Stimulated activated memory B cell treated with anti-CD40 and anti-IgM and Interleukin-4, amounts not matched to agents 10 μg/mL and 1 μg/mL and 100 μg/mL, for 72 hours (primary cell): ENCODE data around the gene RTL1.

Experiments used
- ATAC-seq: fragments of 150-1000 bp; cut with Tn5 transposase; 2 replicates; pipeline ENCODE4 v1.10.0; 2021
- H3K27ac Mint-ChIP-seq: one replicate; pipeline ENCODE4 v1.8.0; 2022; ENCODE audit warnings: mild to moderate bottlenecking, mixed read lengths
- H3K27me3 Mint-ChIP-seq: one replicate; pipeline ENCODE4 v1.8.0; 2022; ENCODE audit warnings: mixed read lengths
- H3K36me3 Mint-ChIP-seq: one replicate; pipeline ENCODE4 v1.8.0; 2022; ENCODE audit warnings: mixed read lengths
- H3K4me1 Mint-ChIP-seq: one replicate; pipeline ENCODE4 v1.8.0; 2022; ENCODE audit warnings: mixed read lengths
- H3K4me3 Mint-ChIP-seq: one replicate; pipeline ENCODE4 v1.8.0; 2022; ENCODE audit warnings: mild to moderate bottlenecking, moderate library complexity, mixed read lengths
- H3K9me3 Mint-ChIP-seq: one replicate; pipeline ENCODE4 v1.8.0; 2022; ENCODE audit warnings: mixed read lengths

RTL1 gene

GRCh38 chr14:100890061-100890850, 13.3 kb downstream of the RTL1 start:
- Mint-ChIP-seq H3K27me3 (no peaks in the 10 kb centered on the region), H3K4me3 (no peak overlapping the region), H3K27ac (no peak overlapping the region), H3K4me1 (no peaks in the 10 kb centered on the region), H3K9me3 (peaks cover 2% of the 10 kb centered on the region), H3K36me3 (no peaks in the 10 kb centered on the region)
- ATAC-seq: no peak

GRCh38 chr14:100889641-100890040, 13.9 kb downstream of the RTL1 start:
- Mint-ChIP-seq H3K36me3 (no peaks in the 10 kb centered on the region), H3K9me3 (peaks cover 2% of the 10 kb centered on the region), H3K4me1 (no peaks in the 10 kb centered on the region), H3K27me3 (no peaks in the 10 kb centered on the region), H3K27ac (no peak overlapping the region), H3K4me3 (no peak overlapping the region)
- no peak for ATAC-seq

- H3K4me3 Mint-ChIP-seq: no peak overlapping the region
- ATAC-seq: no peak
Measured at GRCh38 chr14:100888789-100889315, 14.7 kb downstream of the RTL1 start.

GRCh38 chr14:100887728-100888335, 15.7 kb downstream of the RTL1 start:
- Mint-ChIP-seq H3K27me3 (no peaks in the 10 kb centered on the region), H3K4me1 (no peaks in the 10 kb centered on the region), H3K9me3 (peaks cover 5% of the 10 kb centered on the region), H3K27ac (no peak overlapping the region), H3K36me3 (no peaks in the 10 kb centered on the region), H3K4me3 (no peak overlapping the region)
- no peak for ATAC-seq

More at GRCh38 chr14:100888789-100889315, 14.7 kb downstream of the RTL1 start:
- Mint-ChIP-seq H3K4me1 (no peaks in the 10 kb centered on the region), H3K36me3 (no peaks in the 10 kb centered on the region), H3K27me3 (no peaks in the 10 kb centered on the region), H3K9me3 (peaks cover 2% of the 10 kb centered on the region), H3K27ac (no peak overlapping the region)

- no peak overlapping the region for H3K4me3 Mint-ChIP-seq
- H3K27ac Mint-ChIP-seq: no peak overlapping the region
- no peaks in the 10 kb centered on the region for H3K4me1 Mint-ChIP-seq
- no peaks in the 10 kb centered on the region for H3K27me3 Mint-ChIP-seq
- no peak for ATAC-seq
- peaks cover 8% of the 10 kb centered on the region for H3K9me3 Mint-ChIP-seq
- H3K36me3 Mint-ChIP-seq: no peaks in the 10 kb centered on the region
Measured at GRCh38 chr14:100885617-100886016, 17.9 kb downstream of the RTL1 start.

GRCh38 chr14:100885196-100885595, 18.3 kb downstream of the RTL1 start:
- H3K4me3 Mint-ChIP-seq: no peak overlapping the region
- ATAC-seq: no peak
- no peak overlapping the region for H3K27ac Mint-ChIP-seq
- H3K36me3 Mint-ChIP-seq: no peaks in the 10 kb centered on the region
- no peaks in the 10 kb centered on the region for H3K4me1 Mint-ChIP-seq
- H3K9me3 Mint-ChIP-seq: peaks cover 11% of the 10 kb centered on the region
- no peaks in the 10 kb centered on the region for H3K27me3 Mint-ChIP-seq

DNA sequence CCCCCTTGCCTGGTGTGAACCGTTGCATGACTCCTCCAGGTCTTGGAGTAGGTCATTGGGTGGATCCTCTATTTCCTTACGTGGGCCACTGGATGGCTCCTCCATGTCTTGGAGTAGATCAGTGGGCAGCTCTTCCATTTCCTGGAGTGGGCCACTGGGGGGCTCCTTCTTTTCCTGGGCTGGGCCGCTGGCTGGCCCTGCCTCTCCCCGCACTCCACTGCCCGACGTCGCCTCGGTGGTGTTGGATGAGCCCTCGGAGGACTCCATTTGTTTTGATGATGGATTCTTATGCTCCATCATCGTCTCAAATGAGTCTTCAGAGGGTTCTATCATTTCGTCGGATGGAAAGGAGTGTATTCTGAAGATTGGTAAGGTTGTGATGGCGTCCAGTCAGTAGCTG, 19.1 kb downstream of the RTL1 start:
- no peak for ATAC-seq
- Mint-ChIP-seq H3K4me1 (no peaks in the 10 kb centered on the region), H3K27me3 (no peaks in the 10 kb centered on the region), H3K9me3 (peaks cover 14% of the 10 kb centered on the region), H3K27ac (no peak overlapping the region), H3K36me3 (no peaks in the 10 kb centered on the region), H3K4me3 (no peak overlapping the region)

DNA sequence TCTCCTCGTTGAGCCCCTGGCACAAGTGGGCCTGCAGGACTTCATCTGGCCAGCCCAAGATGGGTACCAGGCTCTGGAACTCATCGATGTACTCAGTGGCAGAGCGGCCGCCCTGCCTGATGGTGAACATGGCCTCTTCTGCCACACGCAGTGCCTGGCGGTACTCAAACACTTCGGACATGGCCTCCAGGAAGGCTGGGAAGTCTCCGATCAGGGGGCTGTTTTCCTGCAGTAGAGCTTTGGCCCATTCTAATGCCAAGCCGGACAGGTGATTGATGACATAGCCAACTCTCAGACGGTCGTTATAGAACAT, 19.8 kb downstream of the RTL1 start:
- Mint-ChIP-seq H3K36me3 (no peaks in the 10 kb centered on the region), H3K27ac (no peak overlapping the region), H3K27me3 (peaks cover 2% of the 10 kb centered on the region), H3K4me1 (no peaks in the 10 kb centered on the region), H3K4me3 (no peak overlapping the region), H3K9me3 (peaks cover 14% of the 10 kb centered on the region)
- no peak for ATAC-seq

GRCh38 chr14:100882991-100883788, 20.3 kb downstream of the RTL1 start:
- Mint-ChIP-seq H3K4me3 (no peak overlapping the region), H3K9me3 (peaks cover 14% of the 10 kb centered on the region), H3K36me3 (no peaks in the 10 kb centered on the region), H3K27me3 (peaks cover 7% of the 10 kb centered on the region), H3K4me1 (no peaks in the 10 kb centered on the region), H3K27ac (no peak overlapping the region)
- ATAC-seq: no peak

- Mint-ChIP-seq H3K27ac (no peak overlapping the region), H3K9me3 (peaks cover 14% of the 10 kb centered on the region), H3K4me3 (no peak overlapping the region), H3K36me3 (no peaks in the 10 kb centered on the region), H3K4me1 (no peaks in the 10 kb centered on the region), H3K27me3 (peaks cover 13% of the 10 kb centered on the region)
- no peak for ATAC-seq
Measured at GRCh38 chr14:100882026-100882967, 21.2 kb downstream of the RTL1 start.

DNA sequence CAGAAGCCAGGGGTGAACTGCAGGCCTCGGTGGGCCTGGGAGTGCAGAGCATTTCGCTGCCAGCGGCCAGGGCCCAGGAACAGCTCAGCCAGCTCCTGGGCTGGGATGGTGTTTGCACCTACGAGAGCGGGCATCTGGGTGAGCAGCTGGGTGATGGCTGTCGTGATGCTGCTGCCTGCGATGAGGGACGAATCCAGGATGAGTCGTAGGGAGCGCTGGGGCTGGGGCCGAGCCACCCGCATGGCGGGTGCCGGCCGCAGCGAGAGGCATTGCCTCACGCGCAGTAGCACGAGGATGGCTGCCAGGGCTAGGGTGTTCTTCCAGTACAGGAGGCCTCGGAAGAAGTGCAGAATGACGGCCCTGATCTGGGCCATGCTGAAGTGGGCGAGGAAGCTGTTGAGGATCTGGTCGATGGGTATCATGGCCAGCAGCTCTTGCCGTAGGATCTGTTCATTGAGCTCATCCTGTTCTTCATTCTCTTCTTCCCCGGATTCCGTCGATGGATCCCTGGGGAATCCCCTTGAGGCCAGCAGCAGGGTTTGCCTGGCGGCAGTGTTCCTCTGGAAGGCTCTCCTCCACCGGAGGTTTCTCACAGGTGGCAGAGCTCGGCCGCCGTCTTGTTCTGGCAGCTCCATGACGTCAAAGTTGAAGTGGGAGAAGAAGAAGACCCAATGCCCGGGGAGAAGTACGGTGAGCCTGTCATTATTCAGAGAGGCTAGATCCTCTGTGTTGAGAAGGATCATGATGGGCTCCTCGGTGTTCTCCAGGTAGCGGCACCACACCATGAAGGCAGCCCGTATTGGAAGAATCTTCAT, 22.1 kb downstream of the RTL1 start:
- Mint-ChIP-seq H3K9me3 (peaks cover 14% of the 10 kb centered on the region), H3K4me1 (no peaks in the 10 kb centered on the region), H3K4me3 (no peak overlapping the region), H3K27ac (no peak overlapping the region), H3K36me3 (no peaks in the 10 kb centered on the region), H3K27me3 (peaks cover 13% of the 10 kb centered on the region)
- ATAC-seq: no peak

DNA sequence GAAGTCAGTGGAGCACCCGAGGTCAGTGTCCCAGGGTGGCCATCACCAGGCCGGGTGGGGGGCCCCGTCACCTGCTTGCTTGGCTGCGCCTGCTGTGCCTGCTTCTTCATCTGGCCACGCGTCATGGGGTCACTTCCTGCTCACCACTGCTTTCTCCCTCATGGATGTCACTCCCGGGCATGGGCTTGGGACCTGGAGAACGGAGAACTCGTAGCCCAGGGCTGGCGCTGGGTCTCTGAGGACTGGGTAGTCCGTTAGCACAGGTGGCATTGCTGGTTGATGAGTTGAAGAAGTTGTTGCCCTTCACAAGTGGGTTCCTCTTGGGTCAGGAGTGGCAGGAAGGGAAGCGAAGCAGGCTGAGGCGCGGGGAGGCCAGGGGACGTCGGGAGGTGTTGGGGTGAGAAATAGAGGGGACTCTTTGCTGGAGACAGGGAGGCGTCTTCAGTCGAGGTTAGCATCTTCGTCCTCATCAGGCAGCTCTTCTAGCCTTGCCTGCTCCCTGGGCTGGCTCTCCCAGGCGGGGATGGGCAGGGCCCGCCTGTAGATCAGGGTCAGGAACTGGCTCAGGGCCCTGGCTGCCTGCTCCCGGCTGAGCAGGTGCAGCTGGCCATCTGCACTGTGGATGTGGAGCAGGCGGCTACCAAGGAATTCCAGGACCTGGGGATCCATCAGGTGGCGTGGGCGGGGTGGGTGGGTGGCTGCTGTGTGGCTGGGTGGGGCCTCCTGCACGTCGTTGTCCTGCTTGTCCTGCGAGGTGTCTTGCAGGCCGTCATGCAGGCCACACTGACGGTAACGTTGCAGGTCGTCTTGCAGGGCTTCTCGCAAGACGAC, 23.0 kb downstream of the RTL1 start:
- Mint-ChIP-seq H3K27me3 (peaks cover 13% of the 10 kb centered on the region), H3K36me3 (no peaks in the 10 kb centered on the region), H3K4me3 (no peak overlapping the region), H3K9me3 (peaks cover 12% of the 10 kb centered on the region), H3K27ac (no peak overlapping the region), H3K4me1 (no peaks in the 10 kb centered on the region)
- ATAC-seq: no peak

GRCh38 chr14:100879782-100880181, 23.7 kb downstream of the RTL1 start:
- Mint-ChIP-seq H3K4me1 (no peaks in the 10 kb centered on the region), H3K4me3 (no peak overlapping the region), H3K9me3 (peaks cover 11% of the 10 kb centered on the region), H3K27ac (no peak overlapping the region), H3K36me3 (no peaks in the 10 kb centered on the region), H3K27me3 (peaks cover 13% of the 10 kb centered on the region)
- no peak for ATAC-seq
